Middle frontal gyrus (tissue), 1 donor: ENCODE results near the gene SLC25A28.

ENCODE experiments used
- DNase-seq: peaks from one replicate; pipeline ENCODE4 v3.0.0-alpha.2; 2015; ENCODE audit warnings: low spot score; ENCODE audit errors: extremely low spot score

Gene SLC25A28

DNA sequence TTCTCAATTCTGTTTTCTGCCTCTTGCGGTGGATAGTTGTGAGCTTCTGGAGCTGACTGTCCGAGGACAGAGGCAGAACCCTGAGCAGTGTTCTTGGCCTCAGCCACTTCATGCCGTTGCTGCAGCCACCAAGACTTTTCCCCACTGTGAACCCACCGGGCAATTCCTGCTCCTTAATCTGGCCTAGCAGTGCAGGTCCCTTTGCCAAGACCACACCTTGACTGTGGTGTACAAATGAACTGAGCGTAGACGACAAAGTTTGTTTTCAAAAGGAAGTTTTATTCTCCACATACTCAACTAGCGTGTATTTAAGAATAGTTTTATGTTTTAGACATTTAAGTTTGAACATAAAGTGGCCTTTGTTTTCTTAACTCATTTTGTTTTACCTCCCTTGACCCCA is 29.4 kb downstream of the SLC25A28 start:
- DNase-seq: no peak

DNA sequence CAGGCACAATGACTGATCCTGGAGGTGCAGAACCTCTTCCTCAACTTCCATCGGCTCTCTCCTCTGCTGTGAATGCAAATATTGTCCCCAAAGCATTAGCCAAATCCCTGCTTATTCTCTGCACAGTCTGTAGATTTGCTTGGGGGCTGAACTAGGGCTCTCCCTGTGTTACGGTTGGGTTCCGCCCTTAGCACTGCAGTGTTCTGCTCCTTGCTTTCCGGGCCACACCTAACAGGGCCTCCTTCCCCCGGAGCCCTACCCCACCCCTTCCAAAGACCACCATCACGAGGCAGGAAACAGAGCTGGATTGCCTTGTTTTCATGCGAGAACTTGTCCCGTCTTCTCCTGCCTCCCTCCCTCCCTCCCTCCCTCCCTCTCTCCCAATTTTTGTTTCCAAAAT is 36.6 kb downstream of the SLC25A28 start:
- DNase-seq: no peak

DNA sequence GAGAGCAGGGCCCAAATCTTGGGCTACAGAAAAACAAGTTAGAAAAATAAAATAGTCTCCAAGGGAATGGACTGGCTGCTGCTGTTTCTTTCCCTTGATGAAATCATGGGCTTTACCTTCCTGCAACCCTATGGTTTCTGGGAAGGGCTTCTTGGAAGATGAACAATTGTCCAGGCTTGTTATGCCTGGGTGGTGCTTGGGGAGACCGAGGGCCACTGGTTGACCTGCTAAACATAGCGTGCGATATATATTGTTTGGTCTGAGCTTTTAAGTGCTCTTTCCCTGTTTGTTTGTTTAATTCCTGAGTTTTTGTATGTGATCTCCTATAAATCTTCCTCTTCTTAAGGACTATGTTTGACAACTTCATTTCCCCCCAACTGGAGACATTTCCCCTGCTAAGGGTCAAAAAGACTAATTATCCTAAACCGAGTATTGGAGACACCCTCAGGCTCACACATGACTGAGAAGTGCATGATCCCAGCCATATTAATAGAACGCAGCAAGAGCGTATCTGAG is 37.9 kb downstream of the SLC25A28 start:
- DNase-seq: no peak

DNA sequence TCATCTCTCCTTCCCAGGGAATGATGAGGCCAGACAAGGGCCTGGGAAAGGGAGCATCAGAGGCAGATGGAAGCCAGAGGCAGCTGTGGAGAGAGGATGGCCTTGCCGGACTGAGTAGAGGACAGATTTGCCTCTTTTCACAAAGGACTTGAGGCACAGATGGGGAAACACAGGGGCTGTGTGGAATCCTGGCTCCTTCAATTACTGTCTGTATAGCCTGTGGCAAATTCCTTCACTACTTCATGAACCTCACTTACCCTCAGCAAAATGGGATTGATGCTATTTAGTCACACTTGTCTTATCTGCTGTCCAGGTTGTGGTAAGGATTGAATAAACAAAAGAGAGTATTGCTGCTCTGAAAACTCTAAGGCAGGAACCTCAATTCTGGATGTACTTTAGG is 40.3 kb downstream of the SLC25A28 start:
- no peak for DNase-seq

DNA sequence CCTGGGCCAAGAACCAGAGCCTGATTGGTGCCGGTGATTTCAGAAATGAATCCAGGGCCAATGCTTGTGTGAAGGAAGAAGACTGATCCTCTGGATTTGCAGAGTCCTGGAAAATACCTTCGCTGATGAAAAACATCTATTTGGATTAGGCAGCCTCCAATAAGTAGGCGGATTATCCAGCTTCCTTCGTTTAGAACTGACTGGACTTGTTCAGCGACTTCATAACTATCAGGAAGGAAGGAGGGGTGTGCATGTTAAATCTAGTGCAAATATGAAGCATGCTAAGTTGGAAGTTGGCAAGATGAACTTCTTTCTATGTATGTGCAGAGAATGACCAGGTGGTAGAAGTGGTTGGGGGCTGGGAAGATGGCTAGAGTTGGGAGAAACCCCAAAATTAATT is 46.4 kb downstream of the SLC25A28 start:
- DNase-seq: no peak

DNA sequence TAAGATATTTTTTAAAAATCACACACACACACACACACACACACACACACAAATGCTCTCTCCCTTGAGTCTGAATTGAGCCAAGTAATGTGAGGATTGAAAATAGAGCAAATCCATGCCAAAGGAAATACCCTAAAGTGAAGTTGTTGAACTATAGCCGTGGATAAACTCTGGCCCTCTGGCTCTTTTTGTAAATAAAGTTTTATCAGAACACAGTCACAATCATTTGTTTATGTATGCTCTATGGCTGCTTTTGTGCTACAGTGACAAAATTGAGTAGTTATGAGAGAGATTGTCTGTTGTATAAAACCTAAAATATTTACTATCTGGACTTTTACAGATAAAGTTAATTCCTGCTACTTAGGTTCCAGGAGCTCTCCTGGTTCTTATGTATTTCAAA is 48.4 kb downstream of the SLC25A28 start:
- DNase-seq: no peak

DNA sequence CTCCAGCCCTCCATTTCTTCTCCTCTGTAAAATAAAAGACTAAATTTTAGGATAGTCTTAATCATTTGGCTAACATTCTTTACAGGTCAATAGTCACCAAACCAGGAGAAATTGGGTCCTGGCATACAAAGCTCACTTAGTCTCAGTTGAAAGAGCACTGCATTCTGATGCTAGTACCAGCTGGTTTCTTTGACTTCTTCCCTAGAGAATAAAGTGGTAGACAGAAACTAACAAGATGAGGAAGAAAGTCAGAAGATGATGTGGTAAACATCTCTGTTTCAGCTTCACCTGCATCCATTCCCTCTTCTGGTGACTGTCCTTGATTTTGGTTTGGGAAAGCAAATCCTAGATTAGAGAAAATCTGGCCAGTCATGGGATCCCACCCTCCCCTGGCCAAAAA is 50.3 kb downstream of the SLC25A28 start:
- no peak for DNase-seq

DNA sequence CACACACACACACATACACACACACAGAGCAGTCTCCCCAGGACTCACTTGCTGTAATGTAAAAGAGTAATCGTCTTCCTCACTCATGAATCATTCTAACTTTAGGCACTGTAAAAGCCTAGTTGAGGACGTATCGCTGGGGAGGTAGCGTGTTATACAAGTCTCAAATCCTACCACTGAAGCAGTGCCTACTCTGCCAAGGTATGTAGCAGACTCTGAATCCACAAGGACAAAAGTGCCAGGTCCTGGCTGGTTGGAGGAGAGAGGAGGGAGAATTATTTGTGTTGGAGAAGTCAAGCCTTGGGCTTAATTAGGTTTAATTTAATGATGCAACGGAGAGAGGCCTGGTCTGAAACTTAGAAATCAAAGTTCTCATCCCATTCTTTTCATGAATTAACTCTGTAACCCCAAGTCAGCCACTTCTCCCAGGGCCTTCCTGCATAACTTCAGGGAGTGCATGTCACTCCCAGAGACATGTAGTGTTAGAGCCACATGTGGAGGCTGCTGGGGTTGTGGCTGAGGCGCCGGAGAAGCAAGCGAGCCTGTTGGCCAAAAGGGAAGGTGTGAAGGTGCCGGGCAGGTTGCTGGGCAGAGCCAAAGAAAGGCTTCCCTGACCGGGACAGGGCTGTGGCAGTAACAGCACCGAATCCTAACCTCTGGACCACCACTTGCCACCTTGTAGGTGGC is 50.8 kb downstream of the SLC25A28 start:
- no peak for DNase-seq

DNA sequence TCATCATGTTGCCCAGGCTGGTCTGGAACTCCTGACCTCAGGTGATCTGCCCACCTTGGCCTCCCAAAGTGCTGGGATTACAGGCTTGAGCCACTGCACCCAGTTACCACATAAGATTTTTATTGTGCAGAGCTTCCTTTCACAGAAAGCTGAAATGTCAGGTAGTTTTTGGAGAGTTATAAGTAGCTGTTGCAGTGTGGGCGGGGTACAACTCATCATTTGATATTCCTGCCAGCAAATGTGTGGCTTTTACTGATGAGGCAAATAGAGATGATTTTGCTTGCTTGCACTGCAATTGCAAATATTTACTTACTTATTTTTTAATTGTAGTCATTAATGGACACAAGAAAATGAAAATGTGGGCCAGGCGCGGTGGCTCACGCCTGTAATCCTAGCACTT is 55.1 kb downstream of the SLC25A28 start:
- DNase-seq: no peak

DNA sequence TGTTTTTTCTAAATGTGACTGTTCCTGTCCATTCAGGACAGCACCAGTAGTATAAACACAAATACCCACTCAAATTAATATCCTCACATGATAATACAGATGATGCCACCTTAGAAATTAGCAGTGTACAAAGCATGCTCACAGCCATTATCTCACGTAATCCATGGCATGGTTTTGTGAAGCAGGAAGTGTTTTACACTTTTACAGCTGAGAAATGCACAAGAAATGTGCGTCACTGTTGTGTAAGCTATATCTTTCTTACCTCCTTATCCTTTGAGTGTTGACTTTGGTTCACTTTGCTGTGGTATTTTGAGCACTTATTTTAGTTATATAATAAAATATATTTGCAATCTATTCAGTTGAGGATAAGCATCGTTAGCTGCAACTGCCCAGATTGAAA is 55.9 kb downstream of the SLC25A28 start:
- no peak for DNase-seq

DNA sequence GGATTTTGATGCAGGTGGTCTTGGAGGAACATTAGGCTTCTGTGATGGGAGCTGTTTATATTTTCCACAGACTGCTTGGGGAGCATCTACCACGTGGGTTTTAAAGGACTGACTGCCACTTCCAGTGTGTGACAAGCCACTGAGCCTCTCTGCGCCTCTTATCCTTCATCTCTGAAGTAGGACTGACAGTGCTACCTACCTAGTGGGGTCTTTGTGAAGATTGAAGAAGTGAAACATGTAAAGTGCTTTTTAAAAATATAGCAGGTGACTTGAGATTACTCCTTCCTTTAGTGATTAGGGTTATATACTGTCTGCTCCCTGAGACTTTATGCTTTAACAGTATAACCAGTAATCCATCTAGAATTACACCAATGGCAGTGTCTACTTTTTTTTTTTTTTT is 57.6 kb downstream of the SLC25A28 start:
- DNase-seq: no peak
